ENCODE data around the gene INTS11.

INTS11 gene

DNA sequence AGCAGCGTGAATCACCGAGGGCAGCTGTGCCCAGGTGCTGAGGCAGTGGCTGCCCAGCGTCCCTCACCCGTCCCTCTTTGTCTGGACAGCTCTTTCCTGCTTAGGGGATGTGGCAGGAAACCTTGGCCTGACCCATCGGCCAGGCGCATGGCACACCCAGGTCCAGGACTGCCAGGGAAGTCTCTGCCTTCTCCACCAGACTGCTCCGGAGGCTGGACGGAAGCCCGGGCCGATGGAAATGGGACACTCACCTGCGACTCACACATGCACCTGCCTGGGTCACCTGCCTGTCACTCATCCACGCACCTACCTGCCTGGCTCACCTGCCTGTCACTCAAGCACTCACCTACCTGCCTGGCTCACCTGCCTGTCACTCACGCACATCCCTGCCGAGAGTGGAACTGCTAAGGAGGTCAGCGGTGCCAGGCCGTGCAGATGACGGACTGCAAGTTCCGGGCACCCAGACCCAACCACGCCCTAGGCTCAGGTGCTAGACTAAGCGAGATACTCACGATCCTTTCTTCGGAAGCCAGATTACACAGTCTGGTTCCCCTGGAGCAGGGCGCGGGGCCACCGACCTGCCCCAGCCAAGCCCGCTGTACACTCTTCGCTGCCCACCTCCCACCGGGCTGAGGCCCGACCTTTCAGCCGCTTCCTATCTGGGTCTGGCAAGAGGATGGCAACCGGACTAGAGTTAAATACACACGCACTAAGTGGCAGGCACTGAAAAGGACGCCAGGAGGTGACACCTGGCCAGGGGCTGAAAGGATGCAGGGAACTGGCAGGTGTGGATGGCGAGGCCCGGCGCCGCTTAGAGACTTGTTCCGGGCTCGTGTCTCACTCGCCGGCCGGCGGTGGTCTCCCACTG, 51.9 kb downstream of the INTS11 start:
- TF ChIP-seq ZBTB7A (IDR thresholded peaks at IDR 0.05; ENCODE audit: low read depth): no peak
- TF ChIP-seq, protein P1, sequence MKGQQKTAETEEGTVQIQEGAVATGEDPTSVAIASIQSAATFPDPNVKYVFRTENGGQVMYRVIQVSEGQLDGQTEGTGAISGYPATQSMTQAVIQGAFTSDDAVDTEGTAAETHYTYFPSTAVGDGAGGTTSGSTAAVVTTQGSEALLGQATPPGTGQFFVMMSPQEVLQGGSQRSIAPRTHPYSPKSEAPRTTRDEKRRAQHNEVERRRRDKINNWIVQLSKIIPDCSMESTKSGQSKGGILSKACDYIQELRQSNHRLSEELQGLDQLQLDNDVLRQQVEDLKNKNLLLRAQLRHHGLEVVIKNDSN (IDR thresholded peaks at IDR 0.05): no peak
- TF ChIP-seq, protein P2, sequence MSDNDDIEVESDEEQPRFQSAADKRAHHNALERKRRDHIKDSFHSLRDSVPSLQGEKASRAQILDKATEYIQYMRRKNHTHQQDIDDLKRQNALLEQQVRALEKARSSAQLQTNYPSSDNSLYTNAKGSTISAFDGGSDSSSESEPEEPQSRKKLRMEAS (IDR thresholded peaks at IDR 0.05): peak; percentile 21; the same call in 1 of the 2 replicates
- no peak for TF ChIP-seq CREB1 (IDR thresholded peaks at IDR 0.05; ENCODE audit: low read depth)

DNA sequence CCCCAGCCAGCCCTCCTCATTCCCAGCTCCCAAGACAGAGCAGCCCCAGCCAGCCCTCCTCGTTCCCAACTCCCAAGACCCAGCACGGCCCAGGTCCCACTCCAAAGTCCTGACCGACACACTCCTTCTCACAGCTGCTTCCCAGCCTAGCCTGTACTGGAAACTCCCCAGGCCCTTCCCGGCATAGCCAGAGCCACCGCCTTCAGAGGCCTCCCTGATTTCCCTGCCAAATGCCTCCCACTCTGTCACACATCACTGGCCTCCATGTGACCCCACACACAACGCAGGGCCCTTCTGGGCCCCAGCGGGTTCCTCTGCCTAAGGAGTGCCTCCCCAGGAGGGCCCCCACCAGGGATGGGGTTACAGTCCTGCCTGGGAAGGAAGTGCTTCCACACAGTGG, 53.6 kb downstream of the INTS11 start:
- TF ChIP-seq CEBPB (IDR thresholded peaks at IDR 0.05): no peak
- TF ChIP-seq, protein P3, sequence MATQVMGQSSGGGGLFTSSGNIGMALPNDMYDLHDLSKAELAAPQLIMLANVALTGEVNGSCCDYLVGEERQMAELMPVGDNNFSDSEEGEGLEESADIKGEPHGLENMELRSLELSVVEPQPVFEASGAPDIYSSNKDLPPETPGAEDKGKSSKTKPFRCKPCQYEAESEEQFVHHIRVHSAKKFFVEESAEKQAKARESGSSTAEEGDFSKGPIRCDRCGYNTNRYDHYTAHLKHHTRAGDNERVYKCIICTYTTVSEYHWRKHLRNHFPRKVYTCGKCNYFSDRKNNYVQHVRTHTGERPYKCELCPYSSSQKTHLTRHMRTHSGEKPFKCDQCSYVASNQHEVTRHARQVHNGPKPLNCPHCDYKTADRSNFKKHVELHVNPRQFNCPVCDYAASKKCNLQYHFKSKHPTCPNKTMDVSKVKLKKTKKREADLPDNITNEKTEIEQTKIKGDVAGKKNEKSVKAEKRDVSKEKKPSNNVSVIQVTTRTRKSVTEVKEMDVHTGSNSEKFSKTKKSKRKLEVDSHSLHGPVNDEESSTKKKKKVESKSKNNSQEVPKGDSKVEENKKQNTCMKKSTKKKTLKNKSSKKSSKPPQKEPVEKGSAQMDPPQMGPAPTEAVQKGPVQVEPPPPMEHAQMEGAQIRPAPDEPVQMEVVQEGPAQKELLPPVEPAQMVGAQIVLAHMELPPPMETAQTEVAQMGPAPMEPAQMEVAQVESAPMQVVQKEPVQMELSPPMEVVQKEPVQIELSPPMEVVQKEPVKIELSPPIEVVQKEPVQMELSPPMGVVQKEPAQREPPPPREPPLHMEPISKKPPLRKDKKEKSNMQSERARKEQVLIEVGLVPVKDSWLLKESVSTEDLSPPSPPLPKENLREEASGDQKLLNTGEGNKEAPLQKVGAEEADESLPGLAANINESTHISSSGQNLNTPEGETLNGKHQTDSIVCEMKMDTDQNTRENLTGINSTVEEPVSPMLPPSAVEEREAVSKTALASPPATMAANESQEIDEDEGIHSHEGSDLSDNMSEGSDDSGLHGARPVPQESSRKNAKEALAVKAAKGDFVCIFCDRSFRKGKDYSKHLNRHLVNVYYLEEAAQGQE (IDR thresholded peaks at IDR 0.05; ENCODE audit: low read depth): no peak
- no peak for TF ChIP-seq RAD21 (IDR thresholded peaks at IDR 0.05; ENCODE audit: low read depth)
- no peak for TF ChIP-seq TEAD4 (IDR thresholded peaks at IDR 0.05)
- TF ChIP-seq TAF1 (IDR thresholded peaks at IDR 0.05; ENCODE audit: low read depth): no peak
- no peak for TF ChIP-seq NFIC (IDR thresholded peaks at IDR 0.05)
- no peak for TF ChIP-seq TCF12 (IDR thresholded peaks at IDR 0.05; ENCODE audit: low read depth)

DNA sequence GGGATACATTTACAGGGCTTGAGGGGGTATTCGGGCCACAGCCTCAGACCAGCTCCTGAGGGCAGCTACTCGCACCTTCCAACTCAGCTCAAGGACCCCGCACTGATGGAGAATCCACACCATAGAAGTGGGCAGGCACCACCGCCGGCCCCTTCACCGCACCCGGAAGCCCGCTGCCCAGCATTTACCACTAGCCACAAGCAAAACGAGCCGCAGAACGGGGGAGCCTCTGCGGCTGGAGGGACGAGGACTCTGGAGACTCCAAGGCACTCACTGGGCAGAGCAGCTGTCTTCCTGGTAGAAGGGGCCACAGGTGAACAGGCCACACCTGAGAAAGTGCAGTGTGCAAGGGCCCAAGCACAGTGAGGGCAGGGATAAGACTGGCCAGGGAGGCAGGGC, 56.2 kb downstream of the INTS11 start:
- TF ChIP-seq, protein P3 (IDR thresholded peaks at IDR 0.05; ENCODE audit: low read depth): no peak
- TF ChIP-seq CEBPB (IDR thresholded peaks at IDR 0.05) (no peak), YY1 (IDR thresholded peaks at IDR 0.05; ENCODE audit: low read depth) (no peak), EGR1 (IDR thresholded peaks at IDR 0.05) (no peak), ZBTB7A (IDR thresholded peaks at IDR 0.05; ENCODE audit: low read depth) (no peak), TCF12 (IDR thresholded peaks at IDR 0.05; ENCODE audit: low read depth) (no peak), FOXM1 (IDR thresholded peaks at IDR 0.05; ENCODE audit: borderline replicate concordance, low read depth) (no peak)
- TF ChIP-seq, protein P2 (IDR thresholded peaks at IDR 0.05): no peak

DNA sequence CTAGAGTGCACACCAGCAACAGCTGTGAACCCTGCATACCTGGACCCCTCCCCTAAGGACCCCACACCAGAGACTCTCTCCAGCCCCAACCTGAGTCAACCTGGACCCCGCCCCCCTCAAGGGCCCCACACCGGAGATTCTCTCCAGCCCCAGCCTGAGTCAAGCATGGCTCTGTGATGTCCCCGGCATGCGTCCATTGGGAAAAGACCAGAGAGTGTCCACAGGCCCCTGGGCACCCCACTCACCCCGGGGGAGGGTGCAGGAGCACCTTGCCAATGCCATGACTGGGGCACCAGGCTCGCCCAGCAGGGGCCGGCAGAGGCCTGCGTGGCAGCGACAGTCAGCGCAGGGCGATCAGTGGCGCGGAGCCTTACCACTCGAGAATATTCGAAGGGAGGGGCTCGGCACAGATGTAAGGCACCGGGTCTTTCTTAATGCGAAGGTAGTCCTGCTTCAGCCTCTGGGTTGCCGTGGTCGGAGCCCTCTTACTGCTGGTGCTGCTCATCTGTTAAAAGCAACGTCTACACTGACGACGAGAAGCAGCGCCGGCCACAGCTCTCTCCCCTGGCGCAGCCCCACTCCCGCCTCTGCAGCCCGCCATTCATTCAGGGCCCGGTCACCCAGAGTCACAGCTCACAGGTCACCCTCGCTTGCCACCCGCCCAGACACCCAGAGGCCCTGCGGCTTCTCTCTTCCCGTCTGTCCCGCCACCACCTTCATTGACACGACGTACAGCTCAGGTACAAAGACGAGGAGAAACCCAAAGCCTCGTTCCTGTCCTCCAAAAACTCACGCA, 56.8 kb downstream of the INTS11 start:
- TF ChIP-seq CREB1 (IDR thresholded peaks at IDR 0.05; ENCODE audit: low read depth) (no peak), EGR1 (IDR thresholded peaks at IDR 0.05) (no peak), TAF1 (IDR thresholded peaks at IDR 0.05; ENCODE audit: low read depth) (no peak), RAD21 (IDR thresholded peaks at IDR 0.05; ENCODE audit: low read depth) (no peak), TEAD4 (IDR thresholded peaks at IDR 0.05) (no peak), TCF12 (IDR thresholded peaks at IDR 0.05; ENCODE audit: low read depth) (no peak), ZBTB7A (IDR thresholded peaks at IDR 0.05; ENCODE audit: low read depth) (no peak), YY1 (IDR thresholded peaks at IDR 0.05; ENCODE audit: low read depth) (no peak), FOXM1 (IDR thresholded peaks at IDR 0.05; ENCODE audit: borderline replicate concordance, low read depth) (no peak), CEBPB (IDR thresholded peaks at IDR 0.05) (no peak), NFIC (IDR thresholded peaks at IDR 0.05) (no peak), EP300 (IDR thresholded peaks at IDR 0.05; ENCODE audit: borderline replicate concordance) (no peak)
- TF ChIP-seq, protein P1 (IDR thresholded peaks at IDR 0.05): no peak
- TF ChIP-seq, protein P2 (IDR thresholded peaks at IDR 0.05): no peak
- TF ChIP-seq, protein P3 (IDR thresholded peaks at IDR 0.05; ENCODE audit: low read depth): no peak
